Activated naive CD8-positive, alpha-beta T cell (primary cell): ENCODE measurements around the gene NBAS.
"Not testable (repeated sequence)": the region's sequence is repeated elsewhere in the genome, so short reads cannot be mapped to it uniquely, and the experiment has no call there.

Experiments used
- H3K27ac Mint-ChIP-seq: one replicate; pipeline ENCODE4 v1.8.0; 2021; ENCODE audit warnings: mixed read lengths
- H3K27me3 Mint-ChIP-seq: one replicate; pipeline ENCODE4 v1.8.0; 2021; ENCODE audit warnings: mixed read lengths
- H3K36me3 Mint-ChIP-seq: one replicate; pipeline ENCODE4 v1.8.0; 2021; ENCODE audit warnings: mixed read lengths
- H3K4me1 Mint-ChIP-seq: one replicate; pipeline ENCODE4 v1.8.0; 2021; ENCODE audit warnings: low read depth, mixed read lengths
- H3K4me3 Mint-ChIP-seq: one replicate; pipeline ENCODE4 v1.8.0; 2021; ENCODE audit warnings: mild to moderate bottlenecking, mixed read lengths
- H3K9me3 Mint-ChIP-seq: one replicate; pipeline ENCODE4 v1.8.0; 2021; ENCODE audit warnings: low read depth, mixed read lengths

The NBAS gene

DNA sequence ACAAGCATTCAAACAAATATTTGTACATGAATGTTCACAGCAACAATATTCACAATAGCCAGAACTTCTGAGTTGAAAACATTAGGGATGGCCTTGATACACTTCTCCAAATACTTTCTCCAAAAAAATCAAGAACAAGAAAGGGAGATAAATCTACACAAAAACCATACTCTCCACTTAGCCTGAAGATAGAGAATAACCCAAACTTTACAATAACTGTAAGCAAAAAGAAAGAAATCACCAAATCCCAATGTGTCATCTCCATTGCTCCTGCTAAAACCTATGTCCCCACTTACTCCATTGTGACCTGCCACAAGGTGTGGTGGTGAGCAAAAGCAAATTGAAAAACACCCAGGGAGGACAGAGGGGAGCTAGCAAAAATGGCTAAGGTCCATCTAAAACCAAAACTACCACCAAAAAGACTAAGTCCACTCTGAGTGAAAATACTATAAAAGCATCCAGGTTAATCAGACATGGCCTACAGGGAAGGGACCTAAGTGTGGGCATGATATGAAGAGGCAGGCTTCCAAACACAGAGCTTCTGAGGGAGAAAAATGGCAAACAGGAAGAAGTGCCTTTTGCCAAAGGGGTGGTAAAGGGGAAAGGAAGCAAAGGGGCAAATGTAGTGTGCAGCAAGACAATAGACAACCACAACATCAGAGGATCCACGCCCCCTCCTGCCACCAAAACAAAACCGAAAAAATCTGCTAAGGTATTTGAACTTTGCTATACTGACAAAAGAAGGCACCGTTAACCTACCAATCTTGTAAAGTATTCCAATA lies 56.1 kb downstream of the NBAS start:
- no peak overlapping the region for H3K4me3 Mint-ChIP-seq
- H3K36me3 Mint-ChIP-seq: peaks cover 35% of the 10 kb centered on the region
- H3K27me3 Mint-ChIP-seq: no peaks in the 10 kb centered on the region
- no peaks in the 10 kb centered on the region for H3K9me3 Mint-ChIP-seq
- peaks cover 3% of the 10 kb centered on the region for H3K4me1 Mint-ChIP-seq
- peak overlapping the region; percentile 4 for H3K27ac Mint-ChIP-seq

GRCh38 chr2:15499251-15499650 lies 61.9 kb downstream of the NBAS start:
- not testable (repeated sequence) for H3K27me3 Mint-ChIP-seq, H3K4me3 Mint-ChIP-seq, H3K27ac Mint-ChIP-seq, H3K4me1 Mint-ChIP-seq, H3K9me3 Mint-ChIP-seq
- peaks cover 33% of the 10 kb centered on the region for H3K36me3 Mint-ChIP-seq

GRCh38 chr2:15498554-15498953 lies 62.6 kb downstream of the NBAS start:
- Mint-ChIP-seq H3K9me3 (no peaks in the 10 kb centered on the region), H3K27me3 (no peaks in the 10 kb centered on the region), H3K36me3 (peaks cover 33% of the 10 kb centered on the region), H3K4me3 (no peak overlapping the region), H3K27ac (no peak overlapping the region), H3K4me1 (no peaks in the 10 kb centered on the region)

DNA sequence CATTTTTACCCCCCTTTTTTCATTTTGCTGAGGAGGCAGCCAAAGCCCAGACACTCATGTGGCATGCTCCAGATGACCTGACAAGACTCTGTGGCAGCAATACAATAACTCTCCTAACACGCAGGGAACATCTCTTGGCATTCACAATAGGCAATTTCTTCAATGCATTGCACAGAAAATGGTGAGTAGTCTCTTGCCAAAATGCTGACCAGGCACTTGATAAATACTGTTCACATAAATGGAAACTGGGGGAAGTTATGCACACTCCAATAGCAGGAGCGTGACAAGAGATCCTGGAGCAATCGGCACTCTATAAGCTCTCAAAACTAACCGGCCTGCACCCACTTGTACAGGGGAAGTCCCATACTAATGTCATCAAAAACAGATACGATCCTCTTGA lies 66.3 kb downstream of the NBAS start:
- Mint-ChIP-seq H3K27ac (no peak overlapping the region), H3K4me3 (no peak overlapping the region), H3K27me3 (no peaks in the 10 kb centered on the region), H3K9me3 (no peaks in the 10 kb centered on the region), H3K36me3 (peaks cover 24% of the 10 kb centered on the region), H3K4me1 (no peaks in the 10 kb centered on the region)

DNA sequence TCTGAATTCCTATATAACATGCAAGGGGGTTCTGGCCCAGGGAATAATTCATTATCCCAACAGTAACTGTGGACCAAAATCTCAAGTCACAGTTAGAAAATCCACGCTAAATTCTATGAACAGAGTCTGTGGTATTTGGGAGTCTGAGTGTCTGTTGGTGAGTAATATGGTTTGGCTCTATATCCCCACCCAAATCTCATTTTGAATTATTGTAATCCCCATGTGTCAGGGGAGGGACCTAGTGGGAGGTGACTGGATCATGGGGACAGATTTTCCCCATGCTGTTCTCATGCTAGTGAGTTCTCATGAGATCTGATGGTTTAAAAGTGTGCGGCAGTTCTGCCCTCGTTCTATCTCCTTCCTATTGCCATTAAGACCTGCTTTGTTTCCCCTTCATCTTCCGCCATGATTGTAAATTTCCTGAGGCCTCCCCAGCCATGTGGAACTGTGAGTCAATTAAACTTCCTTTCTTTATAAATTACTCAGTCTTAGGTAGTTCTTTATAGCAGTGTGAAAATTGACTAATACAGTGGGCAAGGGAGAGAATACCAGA lies 68.3 kb downstream of the NBAS start:
- H3K27me3 Mint-ChIP-seq: no peaks in the 10 kb centered on the region
- H3K9me3 Mint-ChIP-seq: no peaks in the 10 kb centered on the region
- H3K4me3 Mint-ChIP-seq: no peak overlapping the region
- peaks cover 20% of the 10 kb centered on the region for H3K36me3 Mint-ChIP-seq
- H3K4me1 Mint-ChIP-seq: no peaks in the 10 kb centered on the region
- no peak overlapping the region for H3K27ac Mint-ChIP-seq

GRCh38 chr2:15486770-15487169 lies 74.4 kb downstream of the NBAS start:
- Mint-ChIP-seq H3K27ac (no peak overlapping the region), H3K36me3 (peaks cover 30% of the 10 kb centered on the region), H3K27me3 (no peaks in the 10 kb centered on the region), H3K4me3 (no peak overlapping the region), H3K4me1 (no peaks in the 10 kb centered on the region), H3K9me3 (no peaks in the 10 kb centered on the region)

- H3K4me3 Mint-ChIP-seq: no peak overlapping the region
- H3K27me3 Mint-ChIP-seq: no peaks in the 10 kb centered on the region
- no peak overlapping the region for H3K27ac Mint-ChIP-seq
- H3K36me3 Mint-ChIP-seq: peaks cover 34% of the 10 kb centered on the region
- no peaks in the 10 kb centered on the region for H3K4me1 Mint-ChIP-seq
- no peaks in the 10 kb centered on the region for H3K9me3 Mint-ChIP-seq
These were observed 75.2 kb downstream of the NBAS start for GRCh38 chr2:15485949-15486348.

DNA sequence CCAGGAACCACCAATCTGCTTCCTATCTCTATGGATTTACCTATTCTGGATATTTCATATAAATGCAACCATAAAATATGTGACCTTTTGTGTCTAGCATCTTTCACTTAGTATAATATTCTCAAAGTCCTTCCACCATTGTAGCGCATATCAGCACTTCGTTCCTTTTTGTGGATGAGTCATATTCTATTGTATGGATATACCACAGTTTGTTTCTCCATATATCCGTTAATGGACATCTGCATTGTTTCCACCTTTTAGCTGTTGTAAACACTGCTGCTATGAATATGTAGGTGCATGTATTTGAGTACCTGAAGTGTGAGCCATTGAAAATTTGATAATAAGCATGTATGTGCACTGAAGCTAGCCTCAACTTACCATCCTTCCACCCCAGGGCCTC lies 80.1 kb downstream of the NBAS start:
- H3K27me3 Mint-ChIP-seq: no peaks in the 10 kb centered on the region
- no peaks in the 10 kb centered on the region for H3K4me1 Mint-ChIP-seq
- peaks cover 28% of the 10 kb centered on the region for H3K36me3 Mint-ChIP-seq
- H3K9me3 Mint-ChIP-seq: no peaks in the 10 kb centered on the region
- H3K4me3 Mint-ChIP-seq: no peak overlapping the region
- no peak overlapping the region for H3K27ac Mint-ChIP-seq

DNA sequence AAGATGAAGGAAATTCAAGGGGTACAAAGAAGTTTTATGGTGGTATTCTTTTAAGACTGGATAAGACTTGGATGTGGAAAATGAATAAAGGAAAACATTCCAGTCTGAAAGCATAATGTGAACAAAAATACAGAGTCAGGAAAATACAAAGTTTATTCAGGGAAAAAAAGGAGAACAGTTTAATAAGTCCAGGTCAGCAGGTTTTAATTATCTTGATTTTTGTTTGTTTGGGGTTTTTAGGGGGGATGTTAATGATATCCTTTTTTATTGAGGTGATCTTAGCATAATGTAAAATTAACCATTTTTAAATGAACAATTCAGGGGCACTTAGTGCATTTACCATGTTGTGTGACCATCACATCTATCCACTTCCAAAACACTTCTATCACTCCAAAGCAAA lies 80.6 kb downstream of the NBAS start:
- Mint-ChIP-seq H3K27me3 (no peaks in the 10 kb centered on the region), H3K27ac (no peak overlapping the region)

GRCh38 chr2:15472876-15473275 lies 88.3 kb downstream of the NBAS start:
- Mint-ChIP-seq H3K9me3 (peaks cover 7% of the 10 kb centered on the region), H3K36me3 (peaks cover 36% of the 10 kb centered on the region), H3K27me3 (no peaks in the 10 kb centered on the region), H3K27ac (no peak overlapping the region), H3K4me3 (no peak overlapping the region), H3K4me1 (no peaks in the 10 kb centered on the region)

More for the DNA sequence above, 80.6 kb downstream of the NBAS start:
- H3K4me1 Mint-ChIP-seq: no peaks in the 10 kb centered on the region
- no peak overlapping the region for H3K4me3 Mint-ChIP-seq
- no peaks in the 10 kb centered on the region for H3K9me3 Mint-ChIP-seq
- peaks cover 28% of the 10 kb centered on the region for H3K36me3 Mint-ChIP-seq

GRCh38 chr2:15472133-15472532 lies 89.0 kb downstream of the NBAS start:
- Mint-ChIP-seq H3K27ac (no peak overlapping the region), H3K27me3 (no peaks in the 10 kb centered on the region), H3K4me1 (no peaks in the 10 kb centered on the region), H3K36me3 (peaks cover 38% of the 10 kb centered on the region), H3K9me3 (peaks cover 7% of the 10 kb centered on the region), H3K4me3 (no peak overlapping the region)

GRCh38 chr2:15471606-15472005 lies 89.5 kb downstream of the NBAS start:
- H3K27me3 Mint-ChIP-seq: no peaks in the 10 kb centered on the region
- peaks cover 7% of the 10 kb centered on the region for H3K9me3 Mint-ChIP-seq
- no peak overlapping the region for H3K27ac Mint-ChIP-seq
- H3K4me3 Mint-ChIP-seq: no peak overlapping the region
- peaks cover 38% of the 10 kb centered on the region for H3K36me3 Mint-ChIP-seq
- H3K4me1 Mint-ChIP-seq: no peaks in the 10 kb centered on the region

DNA sequence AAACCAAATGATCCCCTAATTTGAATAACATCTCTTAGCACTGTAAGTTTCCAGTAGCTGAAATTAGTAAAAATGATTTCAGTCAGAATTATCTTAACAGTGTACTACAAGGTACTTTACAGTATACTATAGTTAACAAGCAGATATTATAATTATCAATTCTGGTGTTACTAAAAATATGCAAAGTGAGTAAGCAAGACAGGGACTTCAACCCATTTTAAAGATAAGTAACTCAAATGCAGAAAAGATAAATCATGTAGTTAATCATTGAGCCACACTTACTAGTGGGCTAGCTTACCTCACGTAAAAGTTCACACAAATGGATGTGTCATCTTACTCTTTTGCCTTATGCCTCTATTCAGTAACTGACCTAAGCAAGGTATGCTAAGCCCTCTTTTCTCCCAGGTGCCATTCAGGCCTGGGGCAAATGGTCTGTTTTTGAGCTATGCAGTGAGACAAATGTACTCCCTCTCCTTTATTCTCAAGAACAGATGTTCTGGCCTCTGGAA lies 101.0 kb downstream of the NBAS start:
- Mint-ChIP-seq H3K4me3 (no peak overlapping the region), H3K4me1 (no peaks in the 10 kb centered on the region), H3K27ac (no peak overlapping the region), H3K27me3 (no peaks in the 10 kb centered on the region), H3K9me3 (no peaks in the 10 kb centered on the region), H3K36me3 (peaks cover 21% of the 10 kb centered on the region)

DNA sequence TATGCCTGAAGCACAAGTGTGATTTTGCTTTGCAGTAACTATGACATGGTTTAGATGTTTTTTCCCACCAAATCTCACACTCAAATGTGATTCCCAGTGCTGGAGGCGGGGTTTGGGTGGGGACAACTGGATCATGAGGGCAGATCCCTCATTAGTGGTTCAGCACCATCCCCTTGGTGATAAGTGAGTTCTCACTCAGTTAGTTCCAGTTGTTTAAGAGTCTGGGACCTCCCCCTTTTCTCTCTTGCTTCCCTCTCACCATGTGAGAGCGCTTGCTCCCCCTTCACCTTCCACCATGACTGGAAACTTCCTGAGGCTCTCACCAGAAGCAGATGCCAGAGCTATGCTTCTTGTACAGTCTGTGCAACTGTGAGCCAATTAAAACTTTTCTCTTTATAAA lies 102.9 kb downstream of the NBAS start:
- Mint-ChIP-seq H3K9me3 (no peaks in the 10 kb centered on the region), H3K4me3 (no peak overlapping the region), H3K27ac (no peak overlapping the region), H3K4me1 (no peaks in the 10 kb centered on the region), H3K36me3 (peaks cover 17% of the 10 kb centered on the region), H3K27me3 (no peaks in the 10 kb centered on the region)

- Mint-ChIP-seq H3K4me3 (no peak overlapping the region), H3K4me1 (no peaks in the 10 kb centered on the region), H3K27me3 (no peaks in the 10 kb centered on the region), H3K27ac (no peak overlapping the region), H3K9me3 (no peaks in the 10 kb centered on the region), H3K36me3 (peaks cover 15% of the 10 kb centered on the region)
These were observed 103.3 kb downstream of the NBAS start for GRCh38 chr2:15457868-15458267.

DNA sequence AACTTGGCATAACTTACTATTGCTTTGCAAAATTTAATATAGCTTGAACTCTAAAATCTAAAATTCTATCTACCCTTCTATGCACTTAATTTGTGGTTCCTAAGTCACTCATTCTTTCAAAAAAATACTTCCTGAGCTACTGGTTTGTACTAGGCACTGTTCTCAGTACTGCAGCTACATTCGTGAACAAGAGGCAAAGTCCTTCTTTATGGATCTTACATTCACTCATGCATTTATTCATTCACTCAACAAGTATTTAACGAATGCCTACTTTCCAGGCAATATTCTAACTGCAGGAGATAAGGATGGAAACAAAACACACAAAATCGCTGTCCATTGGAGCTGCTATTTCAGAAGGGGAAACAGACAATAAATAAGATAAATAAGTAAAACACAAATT lies 104.8 kb downstream of the NBAS start:
- H3K36me3 Mint-ChIP-seq: peaks cover 21% of the 10 kb centered on the region
- H3K4me3 Mint-ChIP-seq: no peak overlapping the region
- no peak overlapping the region for H3K27ac Mint-ChIP-seq
- H3K27me3 Mint-ChIP-seq: no peaks in the 10 kb centered on the region
- H3K4me1 Mint-ChIP-seq: no peaks in the 10 kb centered on the region
- H3K9me3 Mint-ChIP-seq: no peaks in the 10 kb centered on the region
